ENCODE measurements around the gene ARSA. TPM values are rescaled to one million over a fixed set of nuclear protein-coding genes. Genes with fewer than 3 reads are reported as not detected.

The ARSA gene
- total and polyA plus RNA-seq, 2 of the 13 experiments (the other 11 are each of a cell fraction or from before 2014, with no cell fraction given) = 9.0 to 11.5 TPM

GRCh38 chr22:50625568-50626313, 2.2 kb downstream of the ARSA start:
- ChIA-PET POLR2A (interaction anchor here (1.4 to 4.2 kb wide), 2 partner anchors 15 to 74 kb away, joined by 5 to 56 read pairs; no protein-coding TSS in a partner anchor), CTCF (ENCODE audit: low intra/inter-chr PET ratio, low total read pairs) (interaction anchor here (1.1 kb wide), 1 partner anchor 66 kb away, joined by 5 read pairs; no protein-coding TSS in a partner anchor)
- intact Hi-C loops (cut with micrococcal nuclease; ENCODE audit: unreplicated experiment) = no loop called here
- Histone ChIP-seq H2AFZ (ENCODE audit: low read length) (no peak overlapping the region), H3K4me2 (ENCODE audit: low read depth, low read length) (no peak overlapping the region), H3K9me3 (ENCODE audit: low read length) (no peaks in the 10 kb centered on the region), H3K4me1 (ENCODE audit: insufficient read depth, low read length) (peaks cover 62% of the 10 kb centered on the region), H3K9ac (ENCODE audit: insufficient read depth, low read depth, low read length) (no peak overlapping the region), H4K20me1 (ENCODE audit: insufficient read depth, low read length) (no peaks in the 10 kb centered on the region), H3K27me3 (ENCODE audit: control insufficient read depth in 1 of 2, insufficient read depth in 2 of 2, low read length in 2 of 2) (no peaks in the 10 kb centered on the region; a peak in 1 of 5 replicates), H3K27ac (ENCODE audit: extremely low read length, insufficient read depth, low read length) (no peak overlapping the region), H3K4me3 (replicated peaks in 1 of 3; ENCODE audit: insufficient read depth in 1 of 3, low read depth in 2 of 3, low read length in 3 of 3) (no peak overlapping the region), H3K79me2 (ENCODE audit: insufficient read depth, low read length) (peaks cover 4% of the 10 kb centered on the region), H3K36me3 (replicated peaks in 1 of 2; ENCODE audit: control insufficient read depth in 1 of 2, insufficient read depth in 2 of 2, low read length in 2 of 2) (no peaks in the 10 kb centered on the region)
- in situ Hi-C loops (cut with HindIII; ENCODE audit: extremely low pct_ligation_motif_present, low pct_unique_long_range_greater_than_20kb) = loop anchor here (5.0 kb wide), 1 partner anchor 72 kb away; no protein-coding TSS in a partner anchor
- no peak for FAIRE-seq
- DNase-seq (ENCODE audit: low spot score) = no peak
- TSS peak; percentile 33 for BruUV-seq (replicated peaks)
- no peak for ATAC-seq
- WGBS (ENCODE audit: low lambda C conversion rate) = 88% methylated on average over 14 of the region's 27 CpGs
- TF ChIP-seq HOXA3 (CRISPR knock-in tag; IDR thresholded peaks at IDR 0.05) (0 out of 2 replicates have a peak, but pooled peaks have one; percentile 13), ZNF652 (CRISPR knock-in tag; IDR thresholded peaks at IDR 0.05; ENCODE audit: borderline replicate concordance, low read depth) (no peak), SAFB2 (CRISPR knock-in tag; IDR thresholded peaks at IDR 0.05; ENCODE audit: borderline replicate concordance, low read depth) (no peak), FOXK2 (IDR thresholded peaks at IDR 0.05) (no peak), IRX3 (CRISPR knock-in tag; IDR thresholded peaks at IDR 0.05; ENCODE audit: borderline replicate concordance, low read depth) (no peak), ZBTB4 (CRISPR knock-in tag; IDR thresholded peaks at IDR 0.05; ENCODE audit: borderline replicate concordance) (no peak), SRY (CRISPR knock-in tag; IDR thresholded peaks at IDR 0.05) (no peak), YY1 (IDR thresholded peaks at IDR 0.05; ENCODE audit: insufficient read depth, insufficient replicate concordance, low read depth, low read length) (no peak), ARHGAP35 (CRISPR knock-in tag; IDR thresholded peaks at IDR 0.05; ENCODE audit: borderline replicate concordance) (no peak), SUZ12 (IDR thresholded peaks at IDR 0.05; ENCODE audit: low read depth, low read length) (no peak)
- TF ChIP-seq, protein P1, sequence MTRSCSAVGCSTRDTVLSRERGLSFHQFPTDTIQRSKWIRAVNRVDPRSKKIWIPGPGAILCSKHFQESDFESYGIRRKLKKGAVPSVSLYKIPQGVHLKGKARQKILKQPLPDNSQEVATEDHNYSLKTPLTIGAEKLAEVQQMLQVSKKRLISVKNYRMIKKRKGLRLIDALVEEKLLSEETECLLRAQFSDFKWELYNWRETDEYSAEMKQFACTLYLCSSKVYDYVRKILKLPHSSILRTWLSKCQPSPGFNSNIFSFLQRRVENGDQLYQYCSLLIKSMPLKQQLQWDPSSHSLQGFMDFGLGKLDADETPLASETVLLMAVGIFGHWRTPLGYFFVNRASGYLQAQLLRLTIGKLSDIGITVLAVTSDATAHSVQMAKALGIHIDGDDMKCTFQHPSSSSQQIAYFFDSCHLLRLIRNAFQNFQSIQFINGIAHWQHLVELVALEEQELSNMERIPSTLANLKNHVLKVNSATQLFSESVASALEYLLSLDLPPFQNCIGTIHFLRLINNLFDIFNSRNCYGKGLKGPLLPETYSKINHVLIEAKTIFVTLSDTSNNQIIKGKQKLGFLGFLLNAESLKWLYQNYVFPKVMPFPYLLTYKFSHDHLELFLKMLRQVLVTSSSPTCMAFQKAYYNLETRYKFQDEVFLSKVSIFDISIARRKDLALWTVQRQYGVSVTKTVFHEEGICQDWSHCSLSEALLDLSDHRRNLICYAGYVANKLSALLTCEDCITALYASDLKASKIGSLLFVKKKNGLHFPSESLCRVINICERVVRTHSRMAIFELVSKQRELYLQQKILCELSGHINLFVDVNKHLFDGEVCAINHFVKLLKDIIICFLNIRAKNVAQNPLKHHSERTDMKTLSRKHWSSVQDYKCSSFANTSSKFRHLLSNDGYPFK (CRISPR knock-in tag; IDR thresholded peaks at IDR 0.05; ENCODE audit: borderline replicate concordance) = no peak
- TF ChIP-seq, protein P2, sequence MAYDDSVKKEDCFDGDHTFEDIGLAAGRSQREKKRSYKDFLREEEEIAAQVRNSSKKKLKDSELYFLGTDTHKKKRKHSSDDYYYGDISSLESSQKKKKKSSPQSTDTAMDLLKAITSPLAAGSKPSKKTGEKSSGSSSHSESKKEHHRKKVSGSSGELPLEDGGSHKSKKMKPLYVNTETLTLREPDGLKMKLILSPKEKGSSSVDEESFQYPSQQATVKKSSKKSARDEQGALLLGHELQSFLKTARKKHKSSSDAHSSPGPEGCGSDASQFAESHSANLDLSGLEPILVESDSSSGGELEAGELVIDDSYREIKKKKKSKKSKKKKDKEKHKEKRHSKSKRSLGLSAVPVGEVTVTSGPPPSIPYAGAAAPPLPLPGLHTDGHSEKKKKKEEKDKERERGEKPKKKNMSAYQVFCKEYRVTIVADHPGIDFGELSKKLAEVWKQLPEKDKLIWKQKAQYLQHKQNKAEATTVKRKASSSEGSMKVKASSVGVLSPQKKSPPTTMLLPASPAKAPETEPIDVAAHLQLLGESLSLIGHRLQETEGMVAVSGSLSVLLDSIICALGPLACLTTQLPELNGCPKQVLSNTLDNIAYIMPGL (CRISPR knock-in tag; IDR thresholded peaks at IDR 0.05; ENCODE audit: borderline replicate concordance in 1 of 2, low read depth in 1 of 2) = 0 out of 4 replicates have a peak, but pooled peaks of 1 of the 2 experiments have one; percentile 24

All from HepG2 (cell line).